GM21723 (cell line): ENCODE results near the gene STMND1.

ENCODE experiments used
- ATAC-seq: cut with Tn5 transposase; IDR thresholded peaks from one replicate; pipeline ENCODE4 v1.9.1; 2021; ENCODE audit warnings: mild to moderate bottlenecking, moderate library complexity; ENCODE audit not compliant: unreplicated experiment

Gene STMND1

GRCh38 chr6:17097982-17098381 is 3.9 kb upstream of the STMND1 start:
- ATAC-seq, result no peak

DNA sequence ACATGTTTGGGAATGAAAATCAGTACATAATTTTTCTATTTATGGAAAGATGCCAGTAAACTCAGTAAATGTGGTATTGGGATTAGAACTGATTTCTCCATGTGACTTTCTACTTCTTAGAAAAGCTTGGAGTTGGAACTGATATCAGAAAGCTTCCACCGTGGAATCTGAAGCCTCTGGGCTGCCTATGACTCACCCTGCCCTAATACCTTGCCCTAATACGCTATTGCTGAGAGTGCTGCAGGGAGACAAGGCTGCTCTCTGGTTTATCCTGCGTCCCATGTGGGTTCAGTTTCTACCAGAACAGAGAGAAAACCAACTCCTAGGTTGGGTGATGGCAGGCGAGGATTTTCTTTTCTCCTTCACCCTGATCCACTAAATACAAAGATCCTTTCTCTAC is 3.3 kb upstream of the STMND1 start:
- ATAC-seq, result no peak

DNA sequence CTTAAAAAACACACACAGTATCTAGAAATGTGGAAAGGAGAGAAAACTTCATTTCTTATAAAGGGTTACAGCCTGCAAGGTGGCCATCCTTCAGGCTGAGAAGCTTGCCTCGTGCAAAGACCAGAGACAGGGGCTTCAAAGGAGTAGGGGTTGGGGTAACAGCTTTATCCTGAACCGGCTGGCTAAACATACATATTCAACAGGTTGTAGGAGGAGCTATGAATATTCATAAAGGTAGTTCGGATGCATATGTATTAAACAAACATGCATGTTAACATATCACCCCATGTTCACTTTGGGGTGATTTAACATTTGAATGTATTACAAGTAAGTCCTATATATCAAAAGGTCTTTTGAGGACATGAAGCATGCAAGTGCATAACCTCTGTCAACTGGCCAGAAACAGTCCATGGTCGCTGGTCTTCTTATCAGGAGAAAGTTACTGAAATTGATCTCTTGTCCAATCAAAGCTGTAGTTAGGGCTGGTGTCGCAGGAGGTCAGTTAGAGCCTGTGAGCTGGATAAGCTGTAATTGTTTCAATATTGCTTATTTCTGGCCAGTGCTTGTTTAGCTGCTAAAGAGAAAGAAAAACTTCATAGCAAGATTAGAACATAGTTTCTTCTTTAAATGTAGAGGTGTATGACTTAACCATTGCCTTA is 2.3 kb upstream of the STMND1 start:
- ATAC-seq, result no peak

DNA sequence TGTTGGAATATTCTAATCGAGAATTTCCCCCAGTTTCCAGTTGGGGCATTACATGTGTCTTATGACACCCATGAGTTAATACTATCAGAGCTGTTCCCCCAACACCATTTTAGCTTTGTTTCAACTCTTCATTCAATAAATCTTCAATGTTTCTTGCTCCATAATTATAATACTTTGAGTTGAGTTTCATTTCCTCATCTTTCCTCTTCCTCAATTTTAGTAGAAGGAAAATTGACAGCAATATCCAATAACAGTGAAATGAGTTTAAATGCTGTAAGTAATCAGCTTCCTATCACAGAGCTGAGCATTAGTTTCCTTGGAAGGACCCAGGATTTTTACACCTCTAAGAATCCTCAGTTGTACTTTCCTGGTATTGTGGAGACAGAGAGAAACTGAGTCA is 1.0 kb upstream of the STMND1 start:
- ATAC-seq, result no peak

GRCh38 chr6:17102258-17102870 is 514 bp downstream of the STMND1 start:
- ATAC-seq, result no peak

DNA sequence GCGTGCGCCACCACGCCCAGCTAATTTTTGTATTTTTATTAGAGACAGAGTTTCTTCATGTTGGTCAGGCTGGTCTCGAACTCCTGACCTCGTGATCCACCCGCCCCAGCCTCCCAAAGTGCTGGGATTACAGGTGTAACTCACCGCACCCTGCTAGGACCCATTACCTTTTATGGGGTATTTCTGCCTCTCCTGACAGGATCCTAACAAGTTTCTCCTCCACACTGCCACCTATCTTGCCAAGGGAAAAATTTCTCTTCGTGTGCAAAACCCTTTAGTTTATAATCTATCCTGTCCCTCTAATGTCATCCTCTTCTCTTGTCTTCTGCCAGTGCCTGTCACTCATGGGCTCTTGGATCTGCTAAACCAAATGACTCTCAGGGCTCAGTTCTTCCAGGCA is 1.9 kb downstream of the STMND1 start:
- ATAC-seq, result no peak

DNA sequence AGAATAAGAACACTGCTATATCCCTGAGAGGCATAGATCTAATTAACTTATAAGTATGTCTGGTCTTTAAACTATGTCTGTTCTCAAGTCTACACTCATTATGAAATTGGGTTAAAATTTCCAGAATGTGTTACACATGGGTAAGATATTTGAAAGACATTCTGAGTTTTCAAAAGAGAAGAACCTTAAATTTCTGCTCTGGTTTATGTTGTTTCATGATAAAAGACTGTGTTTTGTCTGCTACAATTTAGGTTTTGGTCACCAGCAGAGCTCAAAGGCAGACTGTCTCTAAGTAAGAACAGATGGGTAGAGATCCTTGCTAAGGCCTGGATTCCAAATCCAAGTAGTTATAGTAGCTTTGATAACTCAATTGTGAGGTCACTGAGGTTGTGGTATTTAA is 6.0 kb downstream of the STMND1 start:
- no peak for ATAC-seq

DNA sequence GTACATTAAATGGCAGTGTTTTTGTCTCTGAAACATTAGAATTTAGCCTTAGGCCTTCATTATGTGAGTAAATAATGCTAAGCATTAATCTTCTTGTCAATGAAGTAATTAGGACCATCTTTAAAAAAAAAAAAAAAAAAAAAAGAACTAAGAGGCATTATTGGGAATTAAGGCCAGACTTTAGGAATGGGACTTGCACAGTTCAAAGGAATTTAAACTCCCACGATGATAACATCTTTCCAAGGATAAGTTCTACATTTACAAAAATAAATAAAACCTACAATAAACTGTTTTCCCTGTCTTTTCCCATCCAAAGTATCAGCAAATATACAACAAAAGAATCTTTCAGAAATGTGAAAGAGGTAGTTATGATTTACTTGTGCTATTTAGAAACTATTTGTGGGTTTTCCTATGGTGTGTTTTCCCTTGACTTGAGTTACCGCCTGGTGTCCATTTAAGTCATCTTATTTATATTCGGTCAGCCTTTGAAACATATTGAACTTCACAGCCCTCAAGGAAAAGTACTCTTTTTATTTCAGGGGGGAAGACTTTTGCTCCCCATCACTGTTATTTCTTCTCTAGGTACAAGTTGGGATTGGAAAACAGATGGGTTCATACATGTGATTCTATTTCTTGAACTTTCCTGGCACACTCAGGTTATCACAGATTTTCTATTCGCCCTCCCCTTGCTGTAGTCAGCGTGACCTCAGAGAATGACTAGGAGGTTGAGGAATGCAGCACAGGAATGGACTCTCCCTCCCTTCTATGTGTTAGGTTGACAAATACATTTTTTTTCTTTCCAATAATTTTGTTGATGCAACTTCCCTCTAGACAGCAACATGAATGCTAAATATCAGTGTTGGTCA is 13.6 kb downstream of the STMND1 start:
- ATAC-seq, result no peak

DNA sequence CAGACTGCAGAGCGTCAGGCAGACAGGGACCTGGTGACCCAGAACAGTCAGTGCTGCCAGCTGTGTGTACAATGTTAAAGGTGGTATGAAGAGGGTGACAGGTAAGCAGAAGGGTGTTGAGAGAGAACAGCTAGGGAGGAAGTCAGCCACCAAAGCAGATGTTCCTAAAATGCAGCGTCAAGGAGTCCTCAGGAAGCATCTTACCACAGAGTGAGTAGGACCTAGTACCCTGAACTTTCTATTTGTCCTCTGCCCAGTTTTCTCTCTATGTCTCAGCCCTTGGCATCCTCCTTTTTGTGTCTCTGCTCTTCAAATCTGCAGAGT is 14.2 kb downstream of the STMND1 start:
- ATAC-seq, result no peak

DNA sequence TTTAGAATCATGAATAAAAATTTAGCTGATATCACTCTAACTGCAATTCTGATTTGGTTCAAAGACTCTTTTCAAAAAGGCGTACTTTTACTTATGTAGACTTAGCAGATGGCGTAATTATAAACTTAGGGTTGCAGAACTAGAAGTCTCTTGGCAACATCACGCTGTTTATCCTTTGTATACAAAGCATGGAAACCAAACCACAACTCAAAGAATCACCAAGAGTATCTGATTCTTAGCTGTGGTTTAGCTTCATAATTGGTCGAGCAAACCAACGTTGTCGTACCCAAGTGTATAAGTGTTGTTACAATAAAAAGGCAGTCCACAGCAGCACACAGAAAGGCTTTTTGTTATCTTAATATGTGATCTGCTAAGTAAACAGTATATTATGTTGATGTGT is 18.2 kb downstream of the STMND1 start:
- ATAC-seq, result no peak

- no peak for ATAC-seq
Measured at GRCh38 chr6:17125407-17125806, 23.6 kb downstream of the STMND1 start.

DNA sequence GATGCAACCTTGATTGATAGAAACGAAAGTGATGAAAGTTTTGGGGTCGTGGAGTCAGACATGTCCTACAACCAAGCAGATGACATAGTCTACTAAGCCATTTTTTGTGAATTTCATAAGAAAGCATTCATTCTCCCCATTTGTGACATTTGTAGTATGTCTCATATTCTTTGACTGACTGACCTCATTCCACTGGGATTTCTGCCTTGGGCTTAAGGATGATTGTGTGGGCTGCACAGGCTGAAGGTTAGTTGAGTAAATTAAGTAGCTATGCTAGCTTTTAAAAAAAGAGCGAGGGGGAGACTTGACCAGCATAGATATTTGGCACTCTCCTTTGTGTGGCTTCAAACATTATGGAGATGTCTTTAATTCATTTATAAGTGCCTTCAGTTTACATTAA is 28.9 kb downstream of the STMND1 start:
- no peak for ATAC-seq

GRCh38 chr6:17132967-17133366 is 31.1 kb downstream of the STMND1 start:
- no peak for ATAC-seq

DNA sequence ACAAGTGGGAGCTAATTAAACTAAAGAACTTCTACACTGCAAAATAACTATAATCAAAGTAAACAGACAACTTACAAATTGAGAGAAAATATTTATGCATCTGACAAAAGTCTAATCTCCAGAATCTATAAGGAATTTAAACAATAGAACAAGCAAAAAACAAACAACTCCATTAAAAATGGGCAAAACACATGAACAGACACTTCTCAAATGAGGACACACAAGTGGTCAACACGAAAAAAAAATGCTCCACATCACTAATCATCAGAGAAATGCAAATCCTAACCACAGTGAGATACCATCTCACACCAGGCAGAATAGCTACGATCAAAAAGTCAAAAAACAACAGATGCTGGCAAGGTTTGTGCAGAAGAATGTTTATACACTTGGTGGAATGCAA is 36.2 kb downstream of the STMND1 start:
- ATAC-seq, result no peak

- ATAC-seq, result no peak
Measured at GRCh38 chr6:17144016-17144415, 42.2 kb downstream of the STMND1 start.

DNA sequence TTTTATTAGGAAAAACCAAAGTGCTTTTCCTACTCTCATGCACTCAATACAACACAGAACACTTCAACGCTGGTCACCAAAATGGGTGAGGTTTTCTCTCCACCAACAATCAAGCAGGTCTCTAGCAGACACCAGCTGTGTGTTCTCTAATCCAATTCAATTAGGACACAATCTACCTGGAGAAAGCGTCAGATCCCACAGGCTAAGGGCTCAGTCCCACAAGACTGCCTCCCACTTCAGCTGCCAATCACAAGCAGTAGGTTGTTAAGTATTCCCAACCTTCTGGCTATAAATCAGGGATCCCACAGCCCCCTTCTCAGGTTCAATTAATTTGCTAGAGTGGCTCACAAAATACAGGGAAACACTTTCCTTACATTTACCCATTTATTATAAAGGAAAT is 47.7 kb downstream of the STMND1 start:
- no peak for ATAC-seq

DNA sequence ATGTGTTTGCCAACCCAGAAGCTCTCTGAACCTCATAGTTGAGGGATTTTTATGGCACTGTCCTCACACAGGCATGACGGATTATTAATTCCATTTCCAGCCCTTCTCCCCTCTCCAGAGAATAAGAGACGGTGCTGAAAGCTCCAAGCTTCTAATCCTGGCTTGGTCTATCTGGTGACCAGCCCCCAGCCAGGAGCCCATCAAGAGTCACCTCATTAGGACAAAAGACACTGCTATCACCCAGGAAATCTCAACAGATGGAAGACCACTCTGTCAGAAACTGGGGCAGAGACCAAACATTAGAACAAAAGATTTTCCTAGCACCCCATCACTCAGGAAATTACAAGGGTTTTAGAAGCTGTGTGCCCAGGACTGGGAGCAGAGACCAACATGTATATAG is 48.2 kb downstream of the STMND1 start:
- no peak for ATAC-seq

GRCh38 chr6:17151888-17152287 is 50.0 kb downstream of the STMND1 start:
- ATAC-seq, result no peak

GRCh38 chr6:17152703-17153102 is 50.9 kb downstream of the STMND1 start:
- ATAC-seq, result no peak

GRCh38 chr6:17156112-17156921 is 54.5 kb downstream of the STMND1 start:
- ATAC-seq, result peak; percentile 56

GRCh38 chr6:17156966-17157365 is 55.1 kb downstream of the STMND1 start:
- ATAC-seq, result no peak
